HAP-1 (cell line): ENCODE results near the gene CHST13.

ENCODE experiments used
- DNase-seq, 2 experiments: peaks; one replicate each; pipeline ENCODE4 v3.0.0-alpha.2; 2016 to 2020; ENCODE audit warnings: low spot score in 2 of 2
- H3K27me3 ChIP-seq: fragments of 250-450 bp; sonication (Bioruptor Pico); 2 replicates; pipeline ENCODE4 v1.5.1; 2020; ENCODE audit warnings: low read depth, mild to moderate bottlenecking, moderate library complexity
- H3K36me3 ChIP-seq: fragments of 250-450 bp; sonication (Bioruptor Pico); replicated peaks from 2 replicates; pipeline ENCODE4 v1.5.1; 2020; ENCODE audit warnings: mild to moderate bottlenecking
- H3K4me1 ChIP-seq: fragments of 250-450 bp; sonication (Bioruptor Pico); 2 replicates; pipeline ENCODE4 v1.5.1; 2020; ENCODE audit warnings: mild to moderate bottlenecking
- H3K4me3 ChIP-seq: fragments of 250-450 bp; sonication (Bioruptor Pico); 2 replicates; pipeline ENCODE4 v1.5.1; 2020; ENCODE audit warnings: mild to moderate bottlenecking, moderate library complexity
- H3K9me3 ChIP-seq: fragments of 250-450 bp; sonication (Bioruptor Pico); 2 replicates; pipeline ENCODE4 v1.5.1; 2020; ENCODE audit warnings: mild to moderate bottlenecking, moderate library complexity
- in situ Hi-C: fragments of 300-500 bp; cut with MboI; formaldehyde crosslinking; loops from 3 replicates; pipeline ENCODE4 v1.14.3; 2020; ENCODE audit warnings: low sequenced_read_pairs, inconsistent platforms, mixed read lengths

Gene CHST13

DNA sequence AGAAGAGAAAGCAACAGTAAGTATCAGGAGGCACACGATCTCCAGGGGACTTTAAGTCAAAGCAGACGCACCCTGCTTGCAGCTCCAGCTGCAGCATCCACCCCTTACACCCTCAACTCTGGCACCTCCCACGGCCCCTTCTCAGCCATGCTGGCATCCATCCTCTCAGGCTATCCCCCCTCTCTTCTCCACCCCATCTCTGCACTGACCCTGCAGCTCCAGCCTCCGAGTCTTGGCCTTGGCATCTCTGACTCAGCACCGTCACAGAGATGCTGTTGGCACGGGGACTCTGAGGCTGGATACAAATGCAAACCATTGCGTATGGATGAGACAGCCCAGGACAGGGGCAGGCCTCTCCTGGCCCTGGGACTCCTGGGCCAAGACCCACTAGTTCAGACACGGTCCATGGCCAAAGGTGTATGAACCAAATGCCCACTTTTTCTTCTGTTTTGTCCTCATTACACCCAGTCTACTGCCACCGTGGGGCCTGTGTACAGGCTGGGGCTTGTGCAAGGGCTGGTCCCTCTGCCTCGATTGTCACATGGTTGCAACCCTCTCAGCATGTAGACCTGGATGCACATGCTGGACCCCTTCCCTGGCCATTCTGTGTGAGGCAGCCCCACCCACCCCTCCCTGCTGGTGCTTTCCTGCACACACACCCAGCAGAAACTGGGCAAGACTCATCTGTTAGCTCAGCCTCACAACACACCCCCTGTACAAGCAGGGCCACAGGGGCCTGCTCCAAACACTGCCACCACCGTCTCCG, 29.6 kb upstream of the CHST13 start:
- no peaks in the 10 kb centered on the region for H3K36me3 ChIP-seq
- no peak overlapping the region for H3K4me3 ChIP-seq
- no peaks in the 10 kb centered on the region for H3K9me3 ChIP-seq
- no peaks in the 10 kb centered on the region for H3K27me3 ChIP-seq
- no peaks in the 10 kb centered on the region for H3K4me1 ChIP-seq
- DNase-seq: no peak
- in situ Hi-C loops: no loop called here

DNA sequence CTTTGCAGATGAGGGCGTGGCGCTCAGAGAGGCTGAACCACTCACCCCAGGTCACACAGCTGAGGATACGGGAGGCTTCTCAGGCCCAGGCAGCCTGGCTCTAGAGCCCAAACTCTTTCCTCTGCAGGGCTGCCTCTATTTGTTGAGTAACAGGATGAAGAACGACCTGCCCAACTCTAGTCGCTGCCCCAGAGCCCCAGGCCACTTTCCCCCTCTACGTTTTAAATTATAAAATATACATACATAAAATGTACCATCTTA, 29.1 kb upstream of the CHST13 start:
- Histone ChIP-seq H3K4me1 (no peaks in the 10 kb centered on the region), H3K9me3 (no peaks in the 10 kb centered on the region), H3K36me3 (no peaks in the 10 kb centered on the region), H3K4me3 (no peak overlapping the region), H3K27me3 (no peaks in the 10 kb centered on the region)
- in situ Hi-C loops: no loop called here
- DNase-seq: no peak

DNA sequence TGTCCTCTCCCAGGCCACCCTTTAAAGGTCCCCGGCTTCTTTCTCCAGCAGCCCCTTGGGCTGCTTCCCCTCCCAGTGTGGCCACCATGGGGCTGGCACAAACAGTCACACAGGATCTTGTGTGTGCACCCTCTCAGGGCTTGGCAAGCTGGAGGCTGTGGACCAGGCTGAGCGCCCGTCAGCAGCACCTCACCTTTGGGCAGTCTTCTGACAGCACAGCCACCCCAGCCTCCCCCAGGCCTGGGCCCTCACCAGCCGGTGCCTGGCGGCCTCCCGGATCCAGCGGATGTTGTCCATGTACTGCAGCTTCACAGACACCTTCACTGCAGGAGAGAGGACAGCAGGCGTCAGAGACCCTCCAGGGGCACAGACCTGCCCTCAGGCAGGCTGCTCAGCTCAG, 28.2 kb upstream of the CHST13 start:
- no peaks in the 10 kb centered on the region for H3K9me3 ChIP-seq
- in situ Hi-C loops: no loop called here

DNA sequence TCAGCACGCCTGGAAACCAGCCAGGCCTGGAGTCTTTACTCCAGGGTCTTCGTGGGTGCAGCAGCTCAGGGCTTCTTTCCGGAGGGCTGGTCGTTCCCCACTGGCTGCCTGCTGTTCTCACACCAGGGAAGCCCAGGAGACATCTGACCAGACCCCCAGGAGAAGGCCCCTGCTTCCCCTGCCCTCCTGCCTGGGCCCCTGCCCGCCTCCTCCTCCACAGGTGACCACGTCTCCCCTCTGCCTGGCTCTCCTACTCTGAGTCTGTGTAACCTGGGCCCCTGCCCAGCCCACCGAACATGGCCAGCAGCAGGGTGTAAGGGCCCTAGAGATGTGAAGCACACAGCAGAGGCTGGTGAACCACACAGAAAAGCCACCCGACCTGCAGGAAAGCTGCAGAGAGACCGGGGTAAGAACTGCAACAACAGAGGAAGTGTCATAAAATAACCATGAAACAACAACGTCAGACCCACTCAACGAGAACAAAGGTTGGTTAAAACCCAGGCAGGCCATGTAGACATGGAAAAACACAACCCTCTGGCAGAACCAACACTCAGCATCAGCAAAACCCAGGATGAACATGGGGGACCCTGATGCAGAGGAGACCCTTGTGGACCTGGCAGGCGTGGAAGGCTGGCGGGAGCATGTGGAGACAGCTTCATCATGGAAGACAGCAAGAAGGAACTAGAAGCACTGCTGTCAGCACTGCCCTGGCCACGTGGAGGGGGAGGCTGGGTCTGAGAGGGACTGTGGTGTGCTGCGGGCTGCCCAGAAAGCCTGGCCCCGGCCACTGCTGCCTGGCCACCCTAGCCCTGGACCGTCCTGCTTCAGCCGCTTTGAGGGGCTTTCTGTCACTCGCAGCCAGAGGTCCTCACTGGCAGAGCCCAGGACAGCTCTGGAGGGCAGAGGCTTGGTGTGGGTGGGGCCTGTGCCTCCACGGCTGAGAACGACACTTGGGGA, 26.8 kb upstream of the CHST13 start:
- Histone ChIP-seq H3K4me1 (no peaks in the 10 kb centered on the region), H3K36me3 (no peaks in the 10 kb centered on the region), H3K27me3 (no peaks in the 10 kb centered on the region), H3K9me3 (no peaks in the 10 kb centered on the region), H3K4me3 (no peak overlapping the region)
- no peak for DNase-seq
- in situ Hi-C loops: no loop called here

More for the DNA sequence above, 28.2 kb upstream of the CHST13 start:
- no peaks in the 10 kb centered on the region for H3K36me3 ChIP-seq
- H3K4me3 ChIP-seq: no peak overlapping the region
- H3K27me3 ChIP-seq: no peaks in the 10 kb centered on the region
- no peaks in the 10 kb centered on the region for H3K4me1 ChIP-seq
- no peak for DNase-seq

DNA sequence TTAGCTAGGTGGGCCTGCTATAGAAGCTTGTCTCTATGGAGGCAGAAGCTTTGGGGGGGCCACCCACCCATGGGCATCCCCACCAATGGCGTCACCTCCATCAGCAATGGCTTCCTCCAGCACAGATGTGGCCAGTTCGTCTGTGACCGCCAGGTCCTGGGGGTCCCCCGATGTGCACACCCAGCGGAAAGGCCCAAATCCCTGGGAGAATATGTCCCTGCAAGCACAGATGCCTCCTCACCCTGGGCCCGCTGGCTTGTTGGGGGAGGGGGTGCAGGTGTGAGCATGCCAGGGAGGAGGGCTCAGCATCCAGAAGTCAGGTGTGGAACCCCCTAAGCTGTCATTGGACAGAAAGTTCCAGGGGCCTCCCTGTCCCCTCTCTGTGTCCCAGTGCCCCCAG, 26.0 kb upstream of the CHST13 start:
- DNase-seq: no peak

DNA sequence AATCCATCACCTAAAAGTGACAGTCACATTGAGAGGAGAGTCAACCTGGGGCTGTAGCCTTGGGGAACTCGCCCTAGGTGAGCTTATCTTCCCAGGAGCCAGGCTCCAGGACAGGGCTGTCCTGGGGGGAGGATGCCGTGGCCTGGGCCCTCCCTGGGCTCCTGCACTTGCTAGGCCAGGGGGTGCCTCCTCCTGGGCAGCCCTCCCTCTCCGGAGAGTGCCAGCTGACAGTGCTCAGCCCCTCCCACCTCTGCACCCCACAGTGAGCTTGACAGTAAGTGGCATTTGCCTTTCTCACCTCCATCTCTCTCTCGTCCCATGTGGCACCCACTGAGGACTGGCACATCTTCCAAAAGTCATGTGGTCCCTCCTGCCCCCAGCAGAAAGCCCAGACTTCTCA, 25.5 kb upstream of the CHST13 start:
- no peak overlapping the region for H3K4me3 ChIP-seq
- H3K4me1 ChIP-seq: no peaks in the 10 kb centered on the region
- H3K9me3 ChIP-seq: no peaks in the 10 kb centered on the region
- no peak for DNase-seq
- in situ Hi-C loops: no loop called here
- H3K27me3 ChIP-seq: no peaks in the 10 kb centered on the region
- H3K36me3 ChIP-seq: no peaks in the 10 kb centered on the region

More for the DNA sequence above, 26.0 kb upstream of the CHST13 start:
- Histone ChIP-seq H3K9me3 (no peaks in the 10 kb centered on the region), H3K27me3 (no peaks in the 10 kb centered on the region), H3K36me3 (no peaks in the 10 kb centered on the region), H3K4me1 (no peaks in the 10 kb centered on the region), H3K4me3 (no peak overlapping the region)
- in situ Hi-C loops: no loop called here

DNA sequence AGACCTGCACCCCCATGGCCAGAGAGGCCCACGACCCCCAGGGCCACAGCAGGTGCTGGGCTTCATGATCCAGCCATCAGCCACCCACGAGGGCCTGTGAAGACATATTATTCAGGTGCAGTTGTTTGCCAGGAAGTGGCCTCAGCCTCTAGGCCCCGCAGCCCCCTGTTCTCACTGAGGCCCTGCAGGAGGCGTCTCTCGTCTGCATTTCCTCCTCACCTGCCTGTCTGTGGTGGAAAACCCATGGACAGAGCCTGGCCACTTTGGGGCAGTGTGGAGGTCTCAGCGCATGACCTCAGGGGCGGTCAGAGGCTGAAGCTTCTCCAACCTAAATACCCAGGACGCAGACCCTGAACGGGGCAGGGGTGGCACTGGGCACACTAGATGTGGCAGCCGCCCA, 25.0 kb upstream of the CHST13 start:
- no peaks in the 10 kb centered on the region for H3K4me1 ChIP-seq

DNA sequence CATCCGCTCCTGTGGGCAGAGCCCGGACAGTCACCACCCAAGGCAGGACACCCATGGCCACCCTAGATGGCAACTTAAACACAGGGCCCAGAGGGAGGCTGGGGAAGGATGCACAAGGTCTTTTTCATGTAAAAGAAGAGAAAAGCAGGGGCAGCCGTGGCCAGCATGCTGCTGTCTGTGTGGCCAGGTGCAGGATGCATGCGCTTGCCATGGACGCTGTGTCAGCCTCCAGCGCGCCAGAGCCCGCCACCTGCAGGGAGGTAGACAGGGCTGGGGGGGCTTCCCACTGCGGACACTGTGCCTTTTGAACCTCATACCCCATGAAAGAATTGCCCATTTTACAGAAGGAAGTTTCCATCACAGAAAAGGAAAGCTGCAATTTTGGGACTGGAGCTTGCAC, 24.6 kb upstream of the CHST13 start:
- no peak for DNase-seq
- Histone ChIP-seq H3K27me3 (no peaks in the 10 kb centered on the region), H3K4me1 (no peaks in the 10 kb centered on the region), H3K4me3 (no peak overlapping the region), H3K9me3 (no peaks in the 10 kb centered on the region), H3K36me3 (no peaks in the 10 kb centered on the region)
- in situ Hi-C loops: no loop called here

More for the DNA sequence above, 25.0 kb upstream of the CHST13 start:
- no peak for DNase-seq
- in situ Hi-C loops: no loop called here
- Histone ChIP-seq H3K4me3 (no peak overlapping the region), H3K9me3 (no peaks in the 10 kb centered on the region), H3K36me3 (no peaks in the 10 kb centered on the region), H3K27me3 (no peaks in the 10 kb centered on the region)

DNA sequence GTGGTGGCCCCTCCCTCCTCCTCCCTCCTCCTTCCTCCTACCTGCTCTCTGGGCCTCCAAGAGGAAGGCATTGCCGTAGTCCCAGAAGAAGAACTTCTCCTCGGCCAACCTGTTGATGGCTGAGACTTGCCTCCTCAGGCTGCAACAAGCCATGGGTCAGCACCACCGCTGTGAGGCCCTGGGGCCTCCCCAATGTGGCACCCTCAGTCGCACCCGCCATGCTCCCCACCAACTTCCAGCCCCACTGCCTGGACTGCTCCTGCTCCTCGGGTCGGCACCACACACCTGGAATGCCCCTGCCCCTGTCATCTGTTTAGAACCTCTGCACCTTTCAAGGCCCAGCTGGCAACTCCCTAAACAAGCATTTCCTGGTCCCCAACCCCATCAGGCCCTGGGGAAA, 23.9 kb upstream of the CHST13 start:
- in situ Hi-C loops: no loop called here
- H3K36me3 ChIP-seq: no peaks in the 10 kb centered on the region
- no peaks in the 10 kb centered on the region for H3K4me1 ChIP-seq
- no peak overlapping the region for H3K4me3 ChIP-seq
- H3K9me3 ChIP-seq: no peaks in the 10 kb centered on the region
- H3K27me3 ChIP-seq: no peaks in the 10 kb centered on the region
- no peak for DNase-seq

DNA sequence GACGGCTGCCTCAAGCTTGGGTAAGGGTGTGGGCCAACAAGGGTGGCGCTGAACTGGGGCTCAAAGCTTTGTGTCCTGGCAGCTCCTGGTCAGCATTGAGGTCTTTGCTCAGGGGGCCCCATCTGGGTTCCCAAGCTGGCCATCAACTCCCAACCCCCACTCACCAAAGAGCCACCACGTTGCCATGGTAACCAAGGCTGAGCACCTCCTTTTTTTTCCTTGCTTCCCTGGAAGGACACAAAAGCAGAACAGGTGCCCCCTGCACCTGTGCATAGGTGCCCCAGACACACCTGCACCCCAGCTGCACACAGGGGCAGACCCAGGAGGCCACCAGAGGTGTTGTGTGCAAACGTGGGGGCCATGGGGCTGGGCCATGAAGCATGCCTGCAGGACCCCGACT, 22.9 kb upstream of the CHST13 start:
- in situ Hi-C loops: no loop called here
- no peaks in the 10 kb centered on the region for H3K4me1 ChIP-seq
- no peaks in the 10 kb centered on the region for H3K36me3 ChIP-seq
- no peaks in the 10 kb centered on the region for H3K9me3 ChIP-seq
- no peak overlapping the region for H3K4me3 ChIP-seq
- DNase-seq: no peak
- H3K27me3 ChIP-seq: no peaks in the 10 kb centered on the region

DNA sequence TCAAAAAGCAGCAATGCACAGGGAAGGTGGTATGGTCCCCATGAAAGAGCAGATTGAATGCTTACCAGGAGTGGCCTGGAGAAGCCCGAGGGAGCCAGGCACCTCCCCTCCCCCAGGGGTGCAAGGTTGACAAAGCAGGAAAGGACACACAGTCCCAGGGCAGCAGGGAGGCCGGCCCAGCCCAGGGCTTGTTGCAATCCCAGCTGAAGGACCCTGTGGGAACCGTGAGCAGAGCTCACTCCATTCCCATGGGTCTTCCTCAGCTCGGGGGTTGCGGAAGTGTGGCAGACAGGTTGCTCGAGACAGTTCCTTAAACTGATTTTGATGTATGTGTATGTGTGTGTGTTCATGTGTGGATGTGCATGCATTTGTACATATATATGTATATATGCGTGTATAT, 22.2 kb upstream of the CHST13 start:
- DNase-seq: no peak
- H3K4me3 ChIP-seq: no peak overlapping the region
- in situ Hi-C loops: no loop called here
- H3K27me3 ChIP-seq: no peaks in the 10 kb centered on the region
- H3K4me1 ChIP-seq: no peaks in the 10 kb centered on the region
- H3K9me3 ChIP-seq: no peaks in the 10 kb centered on the region
- no peaks in the 10 kb centered on the region for H3K36me3 ChIP-seq

DNA sequence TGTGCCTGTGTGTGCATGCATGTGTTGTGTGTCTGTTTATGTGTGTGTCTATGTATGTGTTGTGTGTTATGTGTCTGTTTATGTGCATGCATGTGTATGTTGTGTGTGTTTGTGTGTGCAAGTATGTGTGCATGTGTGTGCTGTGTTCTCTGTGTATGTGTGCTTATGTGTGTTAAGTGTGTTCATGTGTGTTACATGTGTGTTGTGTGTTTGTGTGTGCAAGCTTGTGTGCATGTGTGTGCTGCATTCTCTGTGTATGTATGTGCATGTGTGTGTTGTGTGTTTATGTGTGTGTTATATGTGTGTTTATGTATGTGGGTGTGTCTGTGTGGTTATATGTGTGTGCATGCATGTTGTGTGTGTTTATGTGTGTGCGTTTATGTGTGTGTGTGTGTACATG, 21.3 kb upstream of the CHST13 start:
- H3K9me3 ChIP-seq: no peaks in the 10 kb centered on the region
- H3K4me1 ChIP-seq: no peaks in the 10 kb centered on the region
- no peak overlapping the region for H3K4me3 ChIP-seq
- in situ Hi-C loops: no loop called here
- H3K36me3 ChIP-seq: no peaks in the 10 kb centered on the region
- H3K27me3 ChIP-seq: no peaks in the 10 kb centered on the region
- DNase-seq: no peak

DNA sequence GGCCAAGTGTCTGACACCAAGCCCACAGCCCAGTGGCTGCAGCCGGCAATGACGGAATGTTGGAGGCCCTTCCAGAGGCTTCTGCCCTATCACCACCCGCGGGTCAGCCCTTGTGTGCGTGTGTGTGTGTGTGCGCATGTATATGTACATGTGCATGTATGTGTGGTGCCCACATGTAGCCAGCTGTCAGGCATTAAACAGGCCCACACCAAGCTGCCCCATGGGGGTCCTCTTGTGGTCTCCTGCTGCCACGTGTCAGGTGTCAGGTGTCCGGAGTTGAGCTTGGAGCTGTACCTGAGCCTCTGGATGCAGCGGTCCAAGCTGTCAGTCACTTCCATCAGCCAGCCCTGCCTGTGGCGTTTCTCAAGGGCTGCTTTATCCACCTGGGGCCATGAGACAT, 20.3 kb upstream of the CHST13 start:
- in situ Hi-C loops: no loop called here
- H3K9me3 ChIP-seq: no peaks in the 10 kb centered on the region
- no peak for DNase-seq

DNA sequence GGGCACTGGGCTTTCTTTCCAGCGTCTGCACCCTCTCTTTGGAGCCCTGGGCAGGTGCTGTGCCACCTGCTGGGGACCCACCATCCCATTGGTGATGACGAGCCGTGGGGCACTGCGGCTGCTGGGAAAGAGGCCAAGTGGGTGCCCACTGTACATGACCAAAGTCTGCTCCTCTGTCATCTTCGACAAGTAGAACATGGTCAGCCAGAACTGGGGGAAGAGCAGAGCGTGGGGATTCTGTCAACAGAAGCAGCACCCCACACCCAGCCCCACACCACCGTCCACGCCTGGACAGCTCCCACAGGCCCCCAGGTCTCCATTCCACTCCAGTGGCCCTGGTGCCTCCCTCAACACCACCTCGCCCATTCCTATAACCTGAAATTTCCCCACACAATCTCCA, 16.1 kb upstream of the CHST13 start:
- Histone ChIP-seq H3K9me3 (no peaks in the 10 kb centered on the region), H3K4me1 (no peaks in the 10 kb centered on the region), H3K27me3 (no peaks in the 10 kb centered on the region), H3K4me3 (no peak overlapping the region), H3K36me3 (no peaks in the 10 kb centered on the region)
- no peak for DNase-seq
- in situ Hi-C loops: no loop called here

More for the DNA sequence above, 20.3 kb upstream of the CHST13 start:
- Histone ChIP-seq H3K4me1 (no peaks in the 10 kb centered on the region), H3K27me3 (no peaks in the 10 kb centered on the region), H3K4me3 (no peak overlapping the region), H3K36me3 (no peaks in the 10 kb centered on the region)
